HG02642 (cell line): ENCODE data around the gene SLC47A1.
"Not testable (repeated sequence)": the region's sequence is repeated elsewhere in the genome, so short reads cannot be mapped to it uniquely, and the experiment has no call there.

Source experiments
- ATAC-seq: cut with Tn5 transposase; IDR thresholded peaks from one replicate; pipeline ENCODE4 v1.9.1; 2021; ENCODE audit warnings: mild to moderate bottlenecking; ENCODE audit not compliant: unreplicated experiment, poor library complexity

Gene SLC47A1, protein sequence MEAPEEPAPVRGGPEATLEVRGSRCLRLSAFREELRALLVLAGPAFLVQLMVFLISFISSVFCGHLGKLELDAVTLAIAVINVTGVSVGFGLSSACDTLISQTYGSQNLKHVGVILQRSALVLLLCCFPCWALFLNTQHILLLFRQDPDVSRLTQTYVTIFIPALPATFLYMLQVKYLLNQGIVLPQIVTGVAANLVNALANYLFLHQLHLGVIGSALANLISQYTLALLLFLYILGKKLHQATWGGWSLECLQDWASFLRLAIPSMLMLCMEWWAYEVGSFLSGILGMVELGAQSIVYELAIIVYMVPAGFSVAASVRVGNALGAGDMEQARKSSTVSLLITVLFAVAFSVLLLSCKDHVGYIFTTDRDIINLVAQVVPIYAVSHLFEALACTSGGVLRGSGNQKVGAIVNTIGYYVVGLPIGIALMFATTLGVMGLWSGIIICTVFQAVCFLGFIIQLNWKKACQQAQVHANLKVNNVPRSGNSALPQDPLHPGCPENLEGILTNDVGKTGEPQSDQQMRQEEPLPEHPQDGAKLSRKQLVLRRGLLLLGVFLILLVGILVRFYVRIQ

DNA sequence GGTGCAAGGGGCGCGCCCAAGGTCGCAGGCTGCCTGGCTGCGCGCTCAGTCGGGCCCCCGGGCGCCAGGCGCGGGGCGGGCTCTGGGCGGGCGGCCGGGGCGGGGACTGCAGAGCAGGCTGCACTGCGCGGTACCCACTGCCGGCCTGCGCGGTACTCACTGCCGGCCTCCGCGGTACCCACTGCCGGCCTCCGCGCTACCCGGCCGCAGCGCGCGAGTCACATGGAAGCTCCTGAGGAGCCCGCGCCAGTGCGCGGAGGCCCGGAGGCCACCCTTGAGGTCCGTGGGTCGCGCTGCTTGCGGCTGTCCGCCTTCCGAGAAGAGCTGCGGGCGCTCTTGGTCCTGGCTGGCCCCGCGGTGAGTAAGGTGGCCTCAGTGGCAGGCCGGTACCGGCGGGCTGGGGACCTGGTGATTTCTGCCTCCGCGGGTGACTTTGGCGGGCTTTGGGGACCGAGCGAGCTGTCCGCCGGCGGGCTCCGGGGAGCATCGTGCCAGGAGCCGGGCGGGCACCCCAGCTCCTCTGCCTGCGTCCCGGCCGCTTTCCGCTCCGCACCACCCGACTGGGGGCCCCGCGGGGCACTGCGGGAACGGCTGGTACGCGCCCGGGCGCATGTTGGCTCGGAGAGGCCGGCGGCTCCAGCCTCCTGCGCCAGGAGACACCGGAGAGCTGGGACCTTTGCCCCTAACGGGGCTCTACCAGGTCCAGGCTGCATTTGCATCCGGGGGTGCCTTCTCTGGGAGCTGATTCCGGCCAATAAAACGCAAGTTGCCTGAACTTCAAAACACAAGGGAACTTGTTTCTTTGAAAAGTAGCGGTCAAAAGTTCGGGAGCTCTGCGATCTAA lies at the start of gene SLC47A1:
TSS of gene SLC47A1 (plus strand) at position 137 of the 844 bp plus-strand sequence. CDS start at position 223, 86 bp downstream.
- no peak for ATAC-seq

DNA sequence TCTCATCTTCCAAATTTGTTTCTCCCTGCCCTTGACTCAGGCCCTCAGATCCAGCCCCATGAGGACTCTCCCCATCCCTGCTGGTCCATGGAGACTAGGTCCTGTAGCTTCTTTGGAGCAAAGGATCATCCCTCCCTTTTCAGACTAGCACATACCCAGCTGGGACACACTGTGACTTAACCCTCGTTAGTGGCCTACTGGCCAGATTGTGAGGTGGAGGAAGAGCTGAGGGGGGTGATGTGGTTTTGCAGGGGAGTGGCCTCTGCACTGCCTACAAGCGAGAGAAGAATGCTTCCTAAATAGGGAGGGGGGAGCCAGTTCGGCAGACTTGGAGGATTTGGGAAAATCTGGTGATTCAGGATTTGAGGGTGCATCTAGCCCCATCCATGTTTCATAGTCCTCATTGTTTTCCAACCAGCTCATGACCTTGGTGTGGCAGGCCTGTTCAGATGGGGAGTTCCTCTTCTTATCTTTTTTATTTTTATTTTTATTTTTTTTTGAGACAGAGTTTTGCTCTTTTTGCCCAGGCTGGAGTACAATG lies 47.8 kb upstream of the SLC47A1 start:
- ATAC-seq: no peak

DNA sequence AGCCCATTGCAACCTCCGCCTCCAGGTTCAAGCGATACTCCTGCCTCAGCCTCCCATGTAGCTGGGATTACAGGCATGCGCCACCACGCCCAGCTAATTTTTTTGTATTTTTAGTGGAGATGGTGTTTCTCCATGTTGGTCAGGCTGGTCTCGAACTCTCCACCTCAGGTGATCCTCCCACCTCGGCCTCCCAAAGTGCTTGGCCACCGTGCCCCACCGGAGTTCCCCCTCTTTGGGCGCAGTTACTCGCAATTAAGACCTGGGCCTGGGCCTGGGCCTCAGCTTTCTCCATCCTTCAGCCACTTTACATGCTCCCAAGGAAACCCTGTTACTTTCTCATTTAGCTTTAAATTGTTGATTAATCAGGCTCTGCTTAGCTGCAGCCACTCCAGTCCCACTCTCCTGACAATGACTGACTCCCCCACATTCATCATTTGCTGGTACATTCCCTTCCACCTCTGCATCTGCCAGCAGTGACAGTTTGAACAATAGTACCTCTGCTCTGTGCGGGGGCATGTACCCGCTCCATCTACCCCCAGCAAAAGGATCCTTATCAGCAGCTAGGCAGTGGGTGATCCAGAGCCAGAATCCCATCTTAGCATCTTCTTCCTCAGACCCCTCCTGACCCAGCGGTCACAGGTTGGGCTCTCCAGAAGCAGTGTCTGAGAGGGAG lies 47.2 kb upstream of the SLC47A1 start:
- ATAC-seq: no peak

DNA sequence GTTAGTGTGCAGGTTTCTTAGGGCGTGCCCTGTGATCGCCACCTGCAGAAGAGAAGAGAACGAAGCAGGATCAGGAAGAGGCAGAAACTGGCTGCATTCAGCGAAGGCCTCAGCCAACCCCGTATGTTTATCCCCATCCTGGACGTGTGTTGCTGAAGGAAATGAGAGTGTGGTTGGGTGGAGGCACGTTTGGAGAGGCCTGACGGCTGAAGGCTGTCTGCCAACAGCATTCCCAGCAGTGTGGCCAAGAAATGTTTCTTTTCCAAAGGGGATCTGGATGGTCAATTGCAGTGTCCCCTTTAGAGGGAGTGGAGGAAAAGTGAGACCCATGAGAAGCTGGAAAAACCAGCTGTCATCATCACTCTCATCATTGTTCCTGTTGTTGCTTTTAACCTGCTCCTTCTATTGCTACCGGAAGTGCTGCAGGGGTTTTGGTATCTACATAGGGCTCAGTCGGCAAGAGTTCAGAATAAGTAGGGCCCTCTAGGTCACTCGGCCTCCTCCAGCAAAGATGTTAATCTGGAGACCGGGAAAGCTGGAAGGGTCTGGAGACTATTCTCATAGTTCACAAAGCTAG lies 46.5 kb upstream of the SLC47A1 start:
- no peak for ATAC-seq

DNA sequence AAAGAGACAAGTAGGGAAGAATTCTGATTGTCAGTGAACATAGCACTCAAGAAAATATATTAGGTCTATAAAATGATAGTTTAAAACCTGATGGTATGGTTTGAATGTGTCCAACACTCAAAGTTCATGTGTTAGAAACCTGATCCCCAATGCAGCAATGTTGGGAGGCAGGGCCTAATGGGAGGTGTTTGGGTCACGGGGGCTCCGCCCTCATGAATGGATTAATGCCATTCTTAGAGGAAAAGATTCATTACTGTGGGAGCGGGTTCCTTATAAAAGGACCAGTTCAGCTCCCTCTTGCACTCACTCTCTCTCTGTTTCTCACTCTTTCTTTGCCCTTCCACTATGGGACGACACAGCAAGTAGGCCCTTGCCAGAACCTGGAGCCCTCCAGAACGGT lies 41.5 kb upstream of the SLC47A1 start:
- ATAC-seq: no peak

DNA sequence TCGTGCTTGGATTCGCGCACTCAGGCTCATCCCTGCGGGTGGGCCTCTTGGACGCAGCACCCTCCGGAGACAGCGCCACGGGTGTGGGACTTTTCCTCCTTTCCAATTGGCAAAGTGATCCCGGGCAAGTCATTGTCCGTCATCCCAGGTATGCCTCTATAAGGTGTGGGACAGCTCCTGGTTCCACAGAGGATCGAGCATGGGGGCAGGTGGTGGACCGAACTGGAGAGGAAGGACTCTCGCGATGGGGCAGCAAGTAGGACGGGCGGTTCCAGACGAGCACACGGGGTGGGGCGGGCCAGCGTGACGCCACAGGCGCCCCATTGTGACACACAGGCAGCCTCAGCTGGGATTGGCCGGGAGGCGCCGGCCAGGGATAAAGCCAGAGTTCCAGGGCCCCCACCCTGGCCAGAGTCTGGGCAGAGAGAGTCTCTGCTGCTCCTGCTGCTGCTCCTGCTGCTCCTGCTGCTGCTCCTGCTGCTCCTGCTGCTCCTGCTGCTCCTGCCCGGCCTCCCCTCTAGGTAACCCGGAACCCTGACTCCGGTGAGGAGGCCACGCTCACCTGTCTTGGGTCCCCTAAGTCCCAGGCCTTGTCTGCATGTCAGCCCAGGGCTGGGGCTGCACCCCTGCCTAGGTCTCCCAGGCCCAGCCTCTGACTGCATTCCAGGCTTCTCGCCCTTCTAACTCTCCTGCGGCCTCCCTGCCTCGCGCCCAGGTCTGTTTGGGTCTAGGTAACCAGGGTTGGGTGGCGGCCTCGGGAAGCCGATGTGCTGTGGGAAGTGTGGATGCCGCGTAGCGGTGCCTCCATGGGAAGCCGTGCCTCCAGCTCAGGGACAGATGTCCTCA lies 38.5 kb upstream of the SLC47A1 start:
- ATAC-seq: no peak

DNA sequence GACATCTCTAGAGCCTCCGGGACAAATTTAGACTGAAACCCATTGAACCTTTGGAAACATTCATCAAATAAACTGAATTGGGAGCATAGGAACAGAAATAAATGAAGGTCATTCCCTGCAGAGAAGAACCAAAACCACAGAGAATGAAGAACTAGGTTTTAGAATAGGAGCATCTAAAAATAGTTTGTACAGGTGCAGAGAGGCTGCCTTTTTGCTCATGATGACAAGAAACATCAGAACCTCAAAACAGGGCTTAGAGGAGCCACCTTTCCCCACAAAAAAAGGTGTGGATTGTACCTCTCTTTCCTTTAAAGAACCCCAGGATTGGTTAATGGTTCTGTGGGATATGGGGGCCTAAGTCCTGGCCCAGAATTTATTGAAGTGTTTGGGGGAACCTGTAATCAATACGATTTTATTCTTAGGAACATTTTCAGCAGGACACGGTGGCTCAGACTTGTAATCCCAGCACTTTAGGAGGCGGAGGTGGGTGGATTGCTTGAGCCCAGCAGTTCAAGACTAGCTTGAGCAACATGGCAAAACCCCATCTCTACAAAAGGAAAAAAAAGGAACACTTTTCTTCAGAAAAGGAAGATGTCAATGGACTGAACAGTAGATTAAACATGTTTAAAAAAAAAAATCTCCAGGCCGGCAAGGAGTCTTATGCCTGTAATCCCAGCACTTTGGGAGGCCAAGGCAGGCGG lies 37.7 kb upstream of the SLC47A1 start:
- ATAC-seq: no peak

DNA sequence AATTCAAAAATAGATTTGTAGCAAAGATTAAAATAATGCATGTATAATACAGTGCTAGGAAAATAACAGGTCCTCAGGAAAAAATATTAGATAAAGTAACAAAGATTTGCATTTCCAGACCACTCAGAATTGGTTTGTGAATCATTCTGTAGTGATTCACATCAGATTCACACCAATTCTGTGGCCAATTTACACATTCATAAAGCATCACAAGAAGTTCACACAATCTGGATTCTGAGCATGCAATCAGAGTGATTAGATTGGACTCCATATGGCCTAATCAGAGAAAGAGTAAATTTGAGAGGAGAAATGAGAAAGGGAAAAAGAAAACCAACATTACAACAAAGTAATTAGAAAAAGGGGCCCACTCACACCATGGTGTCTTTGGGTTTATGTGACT lies 36.0 kb upstream of the SLC47A1 start:
- no peak for ATAC-seq

DNA sequence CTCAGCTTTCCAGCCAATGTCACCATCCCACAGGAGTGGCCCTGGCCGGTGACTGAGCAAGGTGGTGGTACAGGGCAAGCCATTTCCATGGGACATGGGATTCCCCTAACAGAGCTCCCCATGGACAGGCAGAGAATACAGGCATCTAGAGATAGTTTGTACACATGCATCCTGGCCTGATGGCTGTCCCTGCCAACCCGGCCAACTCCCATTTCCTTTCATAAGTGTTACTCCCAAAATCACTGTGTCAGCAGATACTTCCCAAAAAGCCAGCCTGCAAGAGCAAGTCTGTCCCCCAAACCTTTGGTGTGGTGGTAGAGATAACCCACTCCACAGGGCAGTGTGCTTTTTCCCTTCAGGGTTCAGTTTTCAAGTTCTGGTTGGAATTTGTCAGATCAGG lies 32.4 kb upstream of the SLC47A1 start:
- ATAC-seq: no peak

DNA sequence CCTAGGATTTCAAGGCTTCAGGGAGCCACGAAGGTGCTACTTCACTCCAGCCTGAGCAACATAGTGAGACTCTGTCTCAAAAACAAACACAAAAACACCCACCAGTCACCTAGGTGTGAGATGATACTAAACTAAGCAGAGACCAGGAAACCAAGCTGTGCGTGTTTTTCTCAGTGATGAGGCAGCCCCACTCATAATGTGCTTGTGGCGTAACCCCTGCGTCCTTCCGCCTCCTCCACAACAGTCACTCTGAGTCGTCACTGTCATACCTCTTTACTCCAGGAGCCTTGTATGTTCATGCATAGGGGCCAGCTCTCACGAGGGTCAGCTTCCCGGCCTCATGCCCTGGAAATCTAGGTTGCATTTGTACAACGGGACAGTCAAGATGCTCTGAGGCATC lies 31.1 kb upstream of the SLC47A1 start:
- no peak for ATAC-seq

DNA sequence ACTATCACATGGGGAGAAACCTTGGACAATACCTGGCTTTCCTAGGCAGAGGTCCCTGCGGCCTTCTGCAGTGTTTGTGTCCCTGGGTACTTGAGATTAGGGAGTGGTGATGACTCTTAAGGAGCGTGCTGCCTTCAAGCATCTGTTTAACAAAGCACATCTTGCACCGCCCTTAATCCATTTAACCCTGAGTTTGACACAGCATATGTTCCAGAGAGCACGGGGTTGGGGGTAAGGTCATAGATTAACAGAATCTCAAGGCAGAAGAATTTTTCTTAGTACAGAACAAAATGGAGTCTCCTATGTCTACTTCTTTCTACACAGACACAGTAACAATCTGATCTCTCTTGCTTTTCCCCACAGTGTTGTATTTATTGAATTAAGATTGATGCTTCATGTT lies 28.1 kb upstream of the SLC47A1 start:
- not testable (repeated sequence) for ATAC-seq

DNA sequence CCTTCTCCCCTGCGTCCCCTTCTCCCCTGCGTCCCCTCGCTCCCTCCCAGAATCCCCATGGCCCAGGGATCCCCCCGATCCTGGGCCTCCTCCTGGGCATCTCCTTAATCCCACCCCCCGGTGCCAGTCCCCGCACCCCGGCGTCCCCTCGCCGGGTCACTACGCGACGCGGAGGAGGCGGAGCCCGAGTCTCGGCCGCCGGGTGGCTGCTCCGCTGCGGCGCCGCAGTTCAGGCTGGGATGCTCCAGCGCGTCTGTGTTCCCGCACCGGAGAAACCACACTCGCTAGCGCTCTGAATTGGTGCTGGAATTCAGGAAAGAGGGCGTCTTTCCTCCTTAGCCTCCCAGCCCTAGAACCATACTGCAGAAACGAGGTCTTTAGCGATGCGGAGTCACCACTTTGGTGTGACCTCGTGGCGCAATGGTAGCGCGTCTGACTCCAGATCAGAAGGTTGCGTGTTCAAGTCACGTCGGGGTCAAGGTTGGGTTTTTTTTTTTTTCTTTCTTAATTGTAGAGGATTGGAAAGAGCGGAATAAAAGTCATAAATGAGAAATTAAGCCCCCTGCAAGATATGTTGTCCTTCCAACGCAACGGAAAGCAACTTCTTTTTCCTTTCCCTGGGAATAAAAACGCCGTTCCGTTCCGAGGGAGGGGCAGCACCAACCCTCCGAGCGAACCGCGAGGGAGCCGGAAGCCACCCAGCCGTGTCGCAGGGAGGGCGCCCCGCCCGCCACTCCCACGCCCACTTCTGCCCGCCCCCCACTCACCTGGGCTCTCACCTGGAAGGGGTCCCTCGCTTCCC lies 25.7 kb upstream of the SLC47A1 start:
- peak; percentile 79 for ATAC-seq

DNA sequence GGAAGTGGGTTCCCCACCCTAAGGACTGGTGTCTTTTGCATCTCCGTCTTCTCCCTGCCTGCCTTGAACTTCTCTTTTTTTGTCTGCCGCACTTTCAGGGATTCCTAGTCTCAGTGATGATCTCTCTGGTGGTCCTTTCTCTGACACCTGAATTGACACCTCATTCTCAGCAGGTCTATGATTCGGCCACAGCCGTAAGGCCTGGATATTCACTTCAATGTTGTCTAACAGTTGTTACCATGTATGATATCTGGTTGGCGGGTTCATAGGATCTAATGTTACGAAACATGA lies 25.1 kb upstream of the SLC47A1 start:
- ATAC-seq: no peak

DNA sequence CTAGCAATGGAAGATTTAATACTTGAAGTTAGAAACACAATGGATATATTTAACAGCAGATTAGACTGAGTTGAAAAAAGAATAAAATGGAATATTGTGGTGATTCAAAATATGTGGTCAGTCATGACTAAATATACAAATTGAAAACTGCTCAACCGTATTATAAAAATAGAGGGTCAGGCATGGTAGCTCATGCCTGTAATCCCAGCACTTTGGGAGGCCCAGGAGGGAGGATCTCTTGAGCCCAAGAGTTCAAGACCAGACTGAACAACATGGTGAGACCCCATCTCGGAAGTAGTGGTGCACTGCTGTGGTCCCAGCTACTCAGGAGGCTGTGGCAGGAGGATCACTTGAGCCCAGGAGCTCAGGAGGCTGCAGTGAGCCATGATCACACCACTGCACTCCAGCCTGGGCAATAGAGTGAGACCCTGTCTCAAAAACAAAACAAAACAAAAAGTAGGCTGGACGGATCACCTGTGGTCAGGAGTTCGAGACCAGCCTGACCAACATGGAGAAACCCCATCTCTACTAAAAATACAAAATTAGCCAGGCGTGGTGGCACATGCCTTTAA lies 24.3 kb upstream of the SLC47A1 start:
- ATAC-seq: not testable (repeated sequence)

DNA sequence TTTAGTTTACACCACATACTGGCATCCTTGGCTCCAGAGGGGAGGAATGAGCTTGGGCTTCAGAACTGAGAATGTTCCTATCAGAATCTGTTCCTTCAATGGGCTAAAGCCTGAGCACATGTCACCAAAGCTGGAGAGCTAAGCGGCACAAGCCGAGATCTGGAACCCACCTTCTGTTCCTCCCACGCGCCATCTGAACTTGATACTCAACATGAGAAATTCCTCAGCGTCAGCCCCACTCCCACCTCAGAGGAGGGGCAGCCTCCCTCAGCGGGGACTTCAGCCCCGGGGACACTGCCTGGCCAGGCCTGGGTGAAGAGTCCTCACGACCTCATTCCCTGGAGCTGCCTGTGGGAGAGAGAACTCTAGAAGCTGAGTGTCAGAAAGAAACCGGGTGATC lies 22.8 kb upstream of the SLC47A1 start:
- ATAC-seq: no peak

DNA sequence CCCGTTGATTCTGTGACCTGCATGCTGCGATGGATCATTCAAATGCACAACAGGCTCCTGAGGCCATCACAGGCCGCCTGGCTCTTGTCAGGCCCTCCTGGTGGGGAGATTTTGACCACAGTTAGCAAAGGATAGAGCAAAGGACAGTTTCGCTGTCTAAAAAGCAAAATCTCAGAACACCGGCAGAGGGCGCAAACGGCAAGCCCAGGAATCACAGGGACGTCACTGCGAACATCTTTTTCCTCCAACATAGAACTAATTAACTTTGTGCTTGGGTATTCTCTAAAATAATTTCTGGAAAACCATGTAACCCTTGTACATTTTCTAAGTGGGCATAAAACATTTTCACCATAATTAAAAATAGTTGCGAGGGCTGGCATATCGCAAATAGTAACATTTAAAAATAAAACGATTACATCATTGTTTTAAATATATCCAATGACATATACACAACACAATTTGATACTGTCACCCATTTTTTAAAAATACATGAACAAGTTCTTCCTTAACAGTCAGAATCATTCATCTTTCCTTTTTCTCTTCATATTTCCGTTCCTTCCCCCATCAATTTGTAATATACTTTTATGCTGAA lies 19.7 kb upstream of the SLC47A1 start:
- ATAC-seq: peak; percentile 48

DNA sequence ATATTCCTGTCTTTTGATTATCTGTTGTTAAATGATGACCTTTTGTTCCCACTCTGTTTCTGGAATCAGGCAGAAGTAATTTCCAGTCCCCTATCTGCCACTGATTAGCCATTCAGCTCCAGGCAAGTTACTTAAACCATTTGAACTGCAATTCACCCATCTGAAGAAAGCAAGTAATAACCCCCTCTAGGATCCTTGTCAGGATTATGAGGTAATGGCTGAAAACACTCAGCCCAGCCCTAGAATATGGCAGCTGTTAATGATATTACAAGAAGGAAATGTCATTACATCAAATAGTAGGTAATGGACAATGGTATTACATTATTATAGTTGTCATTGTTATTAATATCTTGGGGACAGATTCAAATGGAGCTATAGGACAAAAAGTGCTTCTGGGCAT lies 16.0 kb upstream of the SLC47A1 start:
- no peak for ATAC-seq
